HUES64 (cell line): ENCODE measurements around the gene PDE7B.

ENCODE experiments used
- H3K27ac ChIP-seq: 2 replicates; pipeline ENCODE4 v1.7.0; 2013; ENCODE audit warnings: low read depth, low read length, inconsistent platforms
- H3K27me3 ChIP-seq: 2 replicates; pipeline ENCODE4 v1.6.1; 2013; ENCODE audit warnings: mild to moderate bottlenecking, low read length; ENCODE audit not compliant: insufficient read depth
- H3K36me3 ChIP-seq: 2 replicates; pipeline ENCODE4 v1.6.1; 2013; ENCODE audit warnings: mild to moderate bottlenecking, low read length; ENCODE audit not compliant: insufficient read depth
- H3K4me1 ChIP-seq: 2 replicates; pipeline ENCODE4 v1.6.1; 2013; ENCODE audit warnings: mild to moderate bottlenecking, low read length, moderate library complexity; ENCODE audit not compliant: insufficient read depth
- H3K4me3 ChIP-seq: 2 replicates; pipeline ENCODE4 v1.5.1; 2013; ENCODE audit warnings: mild to moderate bottlenecking, low read length, moderate library complexity
- H3K9ac ChIP-seq: 2 replicates; pipeline ENCODE4 v1.6.1; 2013; ENCODE audit warnings: mild to moderate bottlenecking, low read depth, low read length
- H3K9me3 ChIP-seq: 2 replicates; pipeline ENCODE4 v1.6.1; 2013; ENCODE audit warnings: low read depth, low read length; ENCODE audit not compliant: insufficient read depth
- WGBS: fragments of 150-250, 120-280 bp; methylation state at CpG from one replicate; pipeline ENCODE4 v1.1.7; 2013; ENCODE audit warnings: missing lambda C conversion rate; 5-methylcytosine and 5-hydroxymethylcytosine counted together

The PDE7B gene

GRCh38 chr6:135823851-135824250 is 27.6 kb upstream of the PDE7B start:
- Histone ChIP-seq H3K9me3 (no peaks in the 10 kb centered on the region), H3K27me3 (no peaks in the 10 kb centered on the region), H3K4me1 (peaks cover 13% of the 10 kb centered on the region), H3K4me3 (no peak overlapping the region), H3K9ac (no peak overlapping the region), H3K36me3 (no peaks in the 10 kb centered on the region), H3K27ac (no peak overlapping the region)
- 100% methylated on average over 1 of the region's 1 CpG for WGBS

DNA sequence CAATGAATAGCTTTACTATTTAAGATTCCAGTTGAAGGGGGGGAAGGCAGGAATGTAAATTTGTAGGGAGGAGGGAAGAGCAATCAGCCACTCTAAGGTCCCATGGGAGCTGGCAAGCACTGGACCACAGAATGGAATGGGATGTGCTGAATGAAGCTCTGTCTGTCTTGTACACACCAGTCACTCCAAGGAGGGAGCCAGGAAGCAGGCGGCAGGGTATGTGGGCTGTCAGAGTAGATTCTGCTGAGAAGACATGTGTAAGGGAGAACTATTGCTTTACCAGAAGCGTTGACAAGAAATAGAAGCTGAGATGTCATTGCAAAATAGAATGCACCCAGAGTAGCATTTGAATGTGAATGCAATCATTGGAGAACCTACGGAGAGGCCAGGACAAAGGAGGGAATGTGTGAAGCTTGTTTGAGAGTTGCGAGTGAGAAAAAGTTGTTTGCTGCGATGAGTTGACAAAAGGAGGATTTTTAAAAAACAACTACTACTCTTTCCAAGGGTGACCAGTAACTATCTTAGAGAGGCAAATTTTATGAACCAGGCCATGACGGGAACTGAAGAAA is 25.2 kb upstream of the PDE7B start:
- Histone ChIP-seq H3K36me3 (no peaks in the 10 kb centered on the region), H3K9ac (no peak overlapping the region), H3K9me3 (no peaks in the 10 kb centered on the region), H3K4me1 (peaks cover 13% of the 10 kb centered on the region), H3K27ac (no peak overlapping the region), H3K4me3 (no peak overlapping the region), H3K27me3 (no peaks in the 10 kb centered on the region)
- 28% methylated on average over 4 of the region's 6 CpGs for whole genome bisulfite sequencing

DNA sequence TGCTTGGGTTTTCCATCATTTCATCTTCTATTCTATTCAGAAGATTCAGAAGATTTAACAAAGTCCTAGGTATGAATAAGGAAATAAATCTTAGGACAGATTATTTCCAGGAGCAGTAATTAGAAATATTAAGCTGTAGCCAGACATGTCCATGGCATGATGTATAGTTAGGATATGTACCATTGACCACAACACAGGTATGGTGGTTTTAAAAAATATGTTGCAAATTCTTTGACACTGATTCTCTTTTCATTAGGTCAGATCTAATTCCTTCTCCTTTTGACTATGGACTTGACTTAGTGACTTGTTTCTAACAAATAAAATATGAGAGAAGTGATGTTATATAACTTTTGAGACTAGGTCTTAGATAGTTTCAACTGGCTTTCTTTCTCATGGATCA is 23.5 kb upstream of the PDE7B start:
- Histone ChIP-seq H3K27ac (no peak overlapping the region), H3K4me3 (no peak overlapping the region), H3K9ac (no peak overlapping the region), H3K27me3 (no peaks in the 10 kb centered on the region), H3K9me3 (no peaks in the 10 kb centered on the region), H3K4me1 (peaks cover 13% of the 10 kb centered on the region), H3K36me3 (no peaks in the 10 kb centered on the region)

DNA sequence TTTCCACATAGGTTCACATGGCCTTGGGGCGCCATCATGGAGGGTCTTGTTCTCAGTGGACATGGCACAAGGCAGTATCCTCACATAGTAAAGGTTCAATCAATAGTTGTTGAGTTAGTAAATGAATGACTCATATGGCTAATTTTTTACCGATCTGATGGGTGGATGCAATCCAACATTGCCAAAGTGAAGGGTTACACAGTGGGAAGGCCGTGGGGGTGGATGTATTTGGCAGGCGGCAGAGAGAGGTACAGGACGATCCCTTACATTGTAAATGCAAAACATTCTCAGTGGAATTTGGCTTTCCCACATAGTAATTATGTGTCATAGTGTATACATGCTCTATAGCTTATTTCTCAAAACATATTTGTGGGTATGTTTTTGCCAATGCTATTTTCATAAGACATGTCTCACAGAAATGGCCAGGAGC is 21.0 kb upstream of the PDE7B start:
- H3K4me1 ChIP-seq: peaks cover 13% of the 10 kb centered on the region
- 97% methylated on average over 5 of the region's 5 CpGs for WGBS
- no peaks in the 10 kb centered on the region for H3K36me3 ChIP-seq
- no peak overlapping the region for H3K27ac ChIP-seq
- H3K9me3 ChIP-seq: no peaks in the 10 kb centered on the region
- no peak overlapping the region for H3K4me3 ChIP-seq
- no peak overlapping the region for H3K9ac ChIP-seq
- H3K27me3 ChIP-seq: no peaks in the 10 kb centered on the region

DNA sequence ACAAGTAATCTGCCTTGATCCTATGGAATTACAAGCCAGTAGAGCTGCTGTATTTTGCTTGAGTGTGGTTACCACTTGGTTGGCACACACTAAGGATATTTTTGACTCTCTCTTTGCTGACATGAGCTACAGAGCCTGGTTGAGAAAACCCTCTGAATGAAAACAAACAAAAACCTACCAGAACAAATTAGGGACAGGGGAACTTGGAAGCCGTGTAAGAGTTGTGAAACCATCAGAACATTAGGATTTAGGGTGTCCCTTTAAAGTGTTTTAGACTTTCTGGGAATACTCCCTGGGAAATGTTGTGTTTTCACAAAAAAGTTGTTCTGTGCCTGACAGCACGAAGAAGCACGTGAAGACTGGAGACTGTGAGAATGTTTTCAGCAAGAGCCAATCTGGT is 20.5 kb upstream of the PDE7B start:
- no peaks in the 10 kb centered on the region for H3K36me3 ChIP-seq
- H3K4me3 ChIP-seq: no peak overlapping the region
- 91% methylated on average over 3 of the region's 3 CpGs for WGBS
- no peaks in the 10 kb centered on the region for H3K9me3 ChIP-seq
- no peaks in the 10 kb centered on the region for H3K27me3 ChIP-seq
- H3K9ac ChIP-seq: no peak overlapping the region
- H3K27ac ChIP-seq: no peak overlapping the region
- H3K4me1 ChIP-seq: peaks cover 11% of the 10 kb centered on the region

- Histone ChIP-seq H3K27ac (no peak overlapping the region), H3K4me3 (no peak overlapping the region), H3K9me3 (no peaks in the 10 kb centered on the region), H3K9ac (no peak overlapping the region), H3K27me3 (no peaks in the 10 kb centered on the region), H3K4me1 (0 out of 2 replicates have a peak, but pooled peaks cover under 1% of the 10 kb centered on the region), H3K36me3 (no peaks in the 10 kb centered on the region)
- 89% methylated on average over 3 of the region's 3 CpGs for WGBS
Measured at GRCh38 chr6:135832166-135832565, 19.3 kb upstream of the PDE7B start.

- H3K4me3 ChIP-seq: no peak overlapping the region
- no peaks in the 10 kb centered on the region for H3K9me3 ChIP-seq
- 0 out of 2 replicates have a peak, but pooled peaks cover 5% of the 10 kb centered on the region for H3K4me1 ChIP-seq
- no peaks in the 10 kb centered on the region for H3K27me3 ChIP-seq
- 100% methylated on average over 1 of the region's 1 CpG for WGBS
- H3K36me3 ChIP-seq: no peaks in the 10 kb centered on the region
- H3K9ac ChIP-seq: no peak overlapping the region
- H3K27ac ChIP-seq: no peak overlapping the region
Measured at GRCh38 chr6:135833771-135834170, 17.7 kb upstream of the PDE7B start.

DNA sequence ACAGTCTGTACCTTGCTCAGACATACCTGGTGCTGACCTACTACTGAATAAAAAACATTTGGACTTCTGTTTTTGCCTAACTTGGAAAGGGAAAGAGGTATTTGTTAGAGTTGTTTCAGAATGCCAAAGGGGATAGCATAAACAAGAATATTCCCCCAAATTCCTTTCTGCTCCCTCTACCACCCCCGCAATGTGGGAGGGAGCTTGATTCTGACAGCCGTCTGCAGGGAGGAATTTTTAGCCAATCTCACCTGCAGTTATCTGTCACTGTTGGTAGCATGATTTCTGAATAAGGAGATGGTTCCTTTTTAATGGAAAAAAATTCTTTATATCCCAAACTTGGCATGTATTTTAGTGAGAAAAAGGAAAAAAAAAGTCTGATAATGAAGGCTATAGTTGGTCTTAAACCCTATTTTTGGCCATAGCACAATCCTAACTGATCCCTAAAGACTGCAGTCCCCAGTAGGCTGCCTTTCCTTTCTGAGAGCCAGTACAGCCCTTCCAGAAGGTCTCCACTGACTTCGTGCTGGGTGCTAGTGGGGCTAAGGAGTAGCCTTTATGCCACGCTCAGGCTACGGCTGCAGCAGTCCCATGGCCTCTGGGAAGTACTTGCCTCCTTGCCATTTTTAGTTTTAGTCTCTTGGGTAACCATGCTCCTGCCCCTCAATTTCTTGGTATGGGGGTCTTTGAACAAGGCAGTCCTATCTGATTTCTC is 13.6 kb upstream of the PDE7B start:
- no peak overlapping the region for H3K4me3 ChIP-seq
- no peaks in the 10 kb centered on the region for H3K27me3 ChIP-seq
- no peak overlapping the region for H3K9ac ChIP-seq
- no peak overlapping the region for H3K27ac ChIP-seq
- H3K36me3 ChIP-seq: no peaks in the 10 kb centered on the region
- 0 out of 2 replicates have a peak, but pooled peaks cover 5% of the 10 kb centered on the region for H3K4me1 ChIP-seq
- no peaks in the 10 kb centered on the region for H3K9me3 ChIP-seq
- WGBS: 76% methylated on average over 4 of the region's 5 CpGs

DNA sequence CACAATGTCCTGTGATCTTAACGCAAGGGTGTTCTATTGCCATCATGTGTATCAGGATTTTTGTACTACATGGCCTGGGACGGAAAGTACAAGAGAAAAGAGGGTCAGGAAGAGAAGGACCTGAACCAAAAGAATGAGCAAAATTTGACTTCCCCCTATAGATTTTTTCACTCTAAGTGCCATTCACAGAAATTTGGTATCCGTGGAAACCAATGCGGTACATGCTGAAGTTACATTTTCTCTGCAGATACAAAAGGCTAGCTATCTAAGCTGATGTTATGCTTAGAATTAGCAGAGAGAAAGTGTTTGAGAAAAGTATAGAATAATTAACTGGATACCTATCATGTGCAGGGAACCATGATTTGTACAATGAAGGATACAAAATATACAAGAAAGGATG is 12.4 kb upstream of the PDE7B start:
- no peak overlapping the region for H3K9ac ChIP-seq
- H3K27me3 ChIP-seq: no peaks in the 10 kb centered on the region
- no peak overlapping the region for H3K4me3 ChIP-seq
- 92% methylated on average over 4 of the region's 4 CpGs for WGBS
- no peaks in the 10 kb centered on the region for H3K9me3 ChIP-seq
- H3K27ac ChIP-seq: no peak overlapping the region
- 0 out of 2 replicates have a peak, but pooled peaks cover 5% of the 10 kb centered on the region for H3K4me1 ChIP-seq
- no peaks in the 10 kb centered on the region for H3K36me3 ChIP-seq

- Histone ChIP-seq H3K9me3 (no peaks in the 10 kb centered on the region), H3K9ac (no peak overlapping the region), H3K27me3 (no peaks in the 10 kb centered on the region), H3K27ac (no peak overlapping the region), H3K36me3 (no peaks in the 10 kb centered on the region), H3K4me3 (no peak overlapping the region), H3K4me1 (0 out of 2 replicates have a peak, but pooled peaks cover 2% of the 10 kb centered on the region)
- 93% methylated on average over 6 of the region's 6 CpGs for WGBS
Measured at GRCh38 chr6:135842618-135843392, 8.7 kb upstream of the PDE7B start.

GRCh38 chr6:135850882-135851281 is 619 bp upstream of the PDE7B start:
- H3K9me3 ChIP-seq: no peaks in the 10 kb centered on the region
- no peak overlapping the region for H3K4me3 ChIP-seq
- WGBS: 94% methylated on average over 2 of the region's 3 CpGs
- peaks cover 19% of the 10 kb centered on the region for H3K4me1 ChIP-seq
- no peak overlapping the region for H3K9ac ChIP-seq
- no peaks in the 10 kb centered on the region for H3K36me3 ChIP-seq
- no peak overlapping the region for H3K27ac ChIP-seq
- no peaks in the 10 kb centered on the region for H3K27me3 ChIP-seq
